GM23248 (cell line): ENCODE measurements around the gene MST1. TPM values are rescaled to one million over a fixed set of nuclear protein-coding genes. Genes with fewer than 3 reads are reported as not detected.

Experiments used
- DNase-seq: peaks from one replicate; pipeline ENCODE4 v3.0.0-alpha.2; 2015
- H2AFZ ChIP-seq: fragments of 200-600 bp; sonication (generic); 2 replicates; pipeline ENCODE4 v1.6.1; 2016; ENCODE audit warnings: antibody characterized with exemption
- H3F3A ChIP-seq: fragments of 200-600 bp; sonication (generic); 2 replicates; pipeline ENCODE4 v1.6.1; 2016; ENCODE audit warnings: mild to moderate bottlenecking, antibody characterized with exemption, mixed run types; ENCODE audit not compliant: insufficient read depth
- H3K27ac ChIP-seq: fragments of 200-600 bp; sonication (generic); 2 replicates; pipeline ENCODE4 v1.5.1; 2016; ENCODE audit warnings: mild to moderate bottlenecking
- H3K27me3 ChIP-seq: fragments of 200-600 bp; sonication (generic); replicated peaks from 2 replicates; pipeline ENCODE4 v1.6.1; 2016; ENCODE audit warnings: mild to moderate bottlenecking; ENCODE audit not compliant: insufficient read depth
- H3K36me3 ChIP-seq: fragments of 200-600 bp; sonication (generic); 2 replicates; pipeline ENCODE4 v1.6.1; 2016; ENCODE audit warnings: low read depth, mild to moderate bottlenecking
- H3K4me1 ChIP-seq: fragments of 200-600 bp; sonication (generic); 2 replicates; pipeline ENCODE4 v1.6.1; 2016; ENCODE audit warnings: mild to moderate bottlenecking; ENCODE audit not compliant: insufficient read depth
- H3K4me2 ChIP-seq: fragments of 200-600 bp; sonication (generic); one replicate; pipeline ENCODE4 v1.6.1; 2016; ENCODE audit warnings: mild to moderate bottlenecking; ENCODE audit not compliant: unreplicated experiment
- H3K4me3 ChIP-seq: fragments of 200-600 bp; sonication (generic); 2 replicates; pipeline ENCODE4 v1.5.1; 2016; ENCODE audit warnings: mild to moderate bottlenecking
- H3K79me2 ChIP-seq: fragments of 200-600 bp; sonication (generic); 2 replicates; pipeline ENCODE4 v1.6.1; 2016; ENCODE audit warnings: mild to moderate bottlenecking; ENCODE audit not compliant: insufficient read depth
- H3K9ac ChIP-seq: fragments of 200-600 bp; sonication (generic); 2 replicates; pipeline ENCODE4 v1.6.1; 2016; ENCODE audit warnings: mild to moderate bottlenecking
- H3K9me2 ChIP-seq: fragments of 200-600 bp; sonication (generic); 2 replicates; pipeline ENCODE4 v1.6.1; 2016; ENCODE audit warnings: mixed run types, mild to moderate bottlenecking, moderate library complexity; ENCODE audit not compliant: insufficient read depth
- H3K9me3 ChIP-seq: fragments of 200-600 bp; sonication (generic); one replicate; pipeline ENCODE4 v1.6.1; 2017; ENCODE audit warnings: low read depth
- H4K20me1 ChIP-seq: fragments of 200-600 bp; sonication (generic); 2 replicates; pipeline ENCODE4 v1.6.0; 2016; ENCODE audit not compliant: insufficient read depth
- EZH2 ChIP-seq: fragments of 200-600 bp; sonication (generic); IDR thresholded peaks from 2 replicates; pipeline ENCODE4 v1.6.1; 2018; ENCODE audit warnings: antibody characterized with exemption, mild to moderate bottlenecking; ENCODE audit not compliant: insufficient read depth, poor library complexity, severe bottlenecking
- EZH2phosphoT487 ChIP-seq: fragments of 200-600 bp; sonication (generic); IDR thresholded peaks from 2 replicates; pipeline ENCODE4 v1.6.1; 2018; ENCODE audit warnings: antibody characterized with exemption, moderate library complexity, mild to moderate bottlenecking, low read depth; ENCODE audit not compliant: insufficient read depth
- WGBS, 2 experiments: methylation state at CpG; one replicate each; pipeline ENCODE4 v1.1.6; 2015 to 2017; ENCODE audit warnings: low lambda C conversion rate in 2 of 2, low coverage in 1 of 2; ENCODE audit errors: missing lambda C conversion rate in 2 of 2; 5-methylcytosine and 5-hydroxymethylcytosine counted together
- in situ Hi-C: fragments of 300-500 bp; cut with MboI; formaldehyde crosslinking; loops from 2 replicates; pipeline ENCODE4 v1.15.0; 2020
- polyA plus RNA-seq: library from polyadenylated mRNA; unstranded; fragments of >200 nt; fragmentation: Nextera tagmentation; extraction: Ambion mirVana; gene quantifications from 2 replicates; pipeline ENCODE4 v1.2.1, GENCODE V29; 2016
- total RNA-seq: library from RNA; depleted of rRNA; stranded (reverse); fragments of >200 nt; shearing (Covaris generic); gene quantifications from 2 replicates; pipeline ENCODE4 v1.2.3, GENCODE V29; 2014

MST1 gene
- total and polyA plus RNA-seq, 2 experiments from 2014 or later, result 3.0 to 6.4 TPM

DNA sequence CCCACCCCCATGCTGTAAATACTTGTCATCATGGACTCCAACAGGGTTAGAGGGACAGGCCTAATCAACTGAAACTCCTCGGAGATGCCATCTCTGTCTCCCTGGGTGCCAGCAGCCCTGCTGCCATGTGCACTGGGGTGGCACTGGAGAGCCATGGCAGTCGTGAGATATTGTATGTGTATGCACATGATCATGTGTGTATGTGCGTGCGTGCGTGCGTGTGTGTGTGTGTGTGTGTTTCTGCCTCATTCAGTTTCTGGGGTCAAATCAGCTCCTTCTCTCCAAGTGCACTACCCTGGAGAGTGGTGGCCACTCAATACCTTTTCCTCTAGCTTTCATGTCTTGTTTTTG is 18.4 kb downstream of the MST1 start:
- H3K9me3 ChIP-seq, result no peaks in the 10 kb centered on the region
- 60 to 61% methylated on average over 6 of the region's 6 CpGs for WGBS, 2 experiments
- no peak for TF ChIP-seq EZH2phosphoT487
- TF ChIP-seq EZH2, result no peak
- H3K36me3 ChIP-seq, result no peaks in the 10 kb centered on the region
- H2AFZ ChIP-seq, result no peak overlapping the region
- no peak overlapping the region for H3K4me3 ChIP-seq
- in situ Hi-C loops, result loop anchor here (10.0 kb wide), 1 partner anchor 126 kb away; no protein-coding TSS in a partner anchor
- 0 out of 2 replicates have a peak, but pooled peaks cover 3% of the 10 kb centered on the region for H3F3A ChIP-seq
- no peak overlapping the region for H3K27ac ChIP-seq
- peaks cover 12% of the 10 kb centered on the region for H3K79me2 ChIP-seq
- no peak overlapping the region for H3K9ac ChIP-seq
- no peaks in the 10 kb centered on the region for H3K27me3 ChIP-seq
- peaks cover 11% of the 10 kb centered on the region for H3K4me1 ChIP-seq
- DNase-seq, result no peak
- no peak overlapping the region for H3K4me2 ChIP-seq
- H4K20me1 ChIP-seq, result no peaks in the 10 kb centered on the region
- H3K9me2 ChIP-seq, result no peaks in the 10 kb centered on the region

DNA sequence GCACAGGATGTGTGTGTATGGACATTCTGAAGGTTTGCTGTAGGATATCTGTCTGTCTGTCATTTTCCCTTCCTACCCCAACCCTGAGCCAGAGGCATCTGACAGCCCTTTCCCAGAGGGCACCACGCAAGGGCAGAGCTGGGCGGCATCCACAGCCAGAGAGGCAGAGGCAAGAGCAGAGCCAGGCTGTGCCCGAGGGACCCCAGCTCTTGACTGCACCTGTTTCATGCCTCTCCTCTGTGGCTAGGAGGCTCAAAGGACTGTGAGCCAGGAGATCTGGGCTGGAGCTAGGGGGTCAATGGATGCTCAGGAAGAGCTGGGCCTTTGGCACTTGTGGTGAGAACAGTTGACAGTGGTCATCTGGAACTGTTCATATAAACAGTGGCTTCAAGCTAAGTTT is 19.9 kb downstream of the MST1 start:
- Histone ChIP-seq H3K4me3 (no peak overlapping the region), H3K36me3 (no peaks in the 10 kb centered on the region), H4K20me1 (no peaks in the 10 kb centered on the region), H3K9me3 (no peaks in the 10 kb centered on the region), H3K79me2 (no peaks in the 10 kb centered on the region; the same call in 1 of the 2 replicates), H3K4me2 (no peak overlapping the region), H3K27me3 (no peaks in the 10 kb centered on the region), H3K27ac (no peak overlapping the region), H3K4me1 (peaks cover 4% of the 10 kb centered on the region; the same call in 1 of the 2 replicates), H3K9me2 (no peaks in the 10 kb centered on the region), H2AFZ (no peak overlapping the region), H3K9ac (no peak overlapping the region), H3F3A (0 out of 2 replicates have a peak, but pooled peaks cover 3% of the 10 kb centered on the region)
- WGBS, 2 experiments, result 53 to 75% methylated on average over 3 of the region's 3 CpGs
- in situ Hi-C loops, result no loop called here
- TF ChIP-seq EZH2phosphoT487 (no peak), EZH2 (no peak)
- DNase-seq, result no peak

DNA sequence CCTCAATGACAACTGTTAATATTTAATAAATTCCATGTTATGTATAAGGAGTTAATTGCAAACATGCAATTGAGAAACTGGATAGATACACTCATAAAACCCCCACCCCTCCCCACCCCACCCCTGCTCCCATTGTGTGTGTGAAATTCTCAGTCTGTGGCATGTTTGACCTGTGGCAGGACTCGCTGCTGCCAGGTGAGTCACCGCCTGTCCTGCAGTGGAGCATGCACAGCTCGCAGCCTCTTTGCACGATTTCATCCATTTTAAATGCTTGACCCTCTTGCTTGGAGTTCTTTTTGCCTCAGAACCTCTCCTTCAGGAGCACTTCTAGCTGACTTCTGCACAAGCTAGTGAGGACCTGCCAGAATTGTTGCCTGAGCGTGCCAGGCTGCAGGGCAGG is 20.4 kb downstream of the MST1 start:
- peaks cover 4% of the 10 kb centered on the region; the same call in 1 of the 2 replicates for H3K4me1 ChIP-seq
- no peaks in the 10 kb centered on the region for H3K9me3 ChIP-seq
- no peak for TF ChIP-seq EZH2
- TF ChIP-seq EZH2phosphoT487, result no peak
- WGBS, 2 experiments, result 37 to 41% methylated on average over 5 of the region's 5 CpGs
- H3K27ac ChIP-seq, result no peak overlapping the region
- no peak overlapping the region for H3K4me2 ChIP-seq
- in situ Hi-C loops, result no loop called here
- no peak overlapping the region for H2AFZ ChIP-seq
- H3K4me3 ChIP-seq, result no peak overlapping the region
- DNase-seq, result peak; percentile 66
- no peak overlapping the region for H3K9ac ChIP-seq
- H3K79me2 ChIP-seq, result no peaks in the 10 kb centered on the region
- H3K9me2 ChIP-seq, result no peaks in the 10 kb centered on the region
- H4K20me1 ChIP-seq, result no peaks in the 10 kb centered on the region
- H3F3A ChIP-seq, result 0 out of 2 replicates have a peak, but pooled peaks cover 3% of the 10 kb centered on the region
- no peaks in the 10 kb centered on the region for H3K27me3 ChIP-seq
- no peaks in the 10 kb centered on the region for H3K36me3 ChIP-seq

DNA sequence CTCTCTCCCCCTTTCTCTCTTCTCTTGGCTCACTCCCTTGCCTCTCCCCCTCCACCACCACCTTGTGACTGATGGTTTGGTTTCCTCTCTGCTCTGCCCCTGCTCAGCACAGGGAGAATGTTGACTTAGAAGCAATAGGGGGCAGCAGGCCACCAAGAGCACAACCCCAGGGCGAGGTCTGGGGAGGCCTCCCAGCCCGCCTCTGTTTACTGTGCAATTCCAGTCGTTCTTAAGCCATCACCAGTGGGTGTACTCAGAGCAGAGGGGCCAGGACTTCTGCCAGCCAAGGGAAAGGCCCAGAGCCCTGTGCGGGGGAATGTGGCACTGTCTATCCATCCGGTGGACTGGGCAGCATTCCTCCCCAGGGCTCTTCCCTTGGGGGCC is 20.9 kb downstream of the MST1 start:
- Histone ChIP-seq H2AFZ (no peak overlapping the region), H3K4me2 (no peak overlapping the region), H3K9me3 (no peaks in the 10 kb centered on the region), H3K9me2 (no peaks in the 10 kb centered on the region), H3K27me3 (no peaks in the 10 kb centered on the region), H3F3A (0 out of 2 replicates have a peak, but pooled peaks cover 3% of the 10 kb centered on the region), H3K36me3 (no peaks in the 10 kb centered on the region), H3K27ac (no peak overlapping the region), H3K9ac (no peak overlapping the region), H3K4me1 (peaks cover 4% of the 10 kb centered on the region; the same call in 1 of the 2 replicates), H3K79me2 (no peaks in the 10 kb centered on the region), H3K4me3 (no peak overlapping the region), H4K20me1 (no peaks in the 10 kb centered on the region)
- WGBS, 2 experiments, result 29% methylated on average over 5 of the region's 5 CpGs
- no peak for TF ChIP-seq EZH2phosphoT487
- no peak for TF ChIP-seq EZH2
- no peak for DNase-seq
- in situ Hi-C loops, result no loop called here
